Hematopoietic multipotent progenitor cell treated with erythropoietin and hydrocortisone succinate and interleukin-3 and kit ligand, for 4 days (in vitro differentiated cells): ENCODE data around the gene GART.

ENCODE experiments used
- DNase-seq: peaks from one replicate; pipeline ENCODE4 v3.0.0-alpha.2; 2015

The GART gene

GRCh38 chr21:33458861-33459260 lies 83.1 kb downstream of the GART start:
- no peak for DNase-seq

- no peak for DNase-seq
Measured at GRCh38 chr21:33455686-33456446, 86.1 kb downstream of the GART start.
